GM21786 (cell line): ENCODE results near the gene CHST15.

Source experiments
- ATAC-seq: cut with Tn5 transposase; IDR thresholded peaks from one replicate; pipeline ENCODE4 v1.9.1; 2021; ENCODE audit not compliant: unreplicated experiment

The CHST15 gene

GRCh38 chr10:124066781-124067714 is 26.4 kb downstream of the CHST15 start:
- no peak for ATAC-seq

DNA sequence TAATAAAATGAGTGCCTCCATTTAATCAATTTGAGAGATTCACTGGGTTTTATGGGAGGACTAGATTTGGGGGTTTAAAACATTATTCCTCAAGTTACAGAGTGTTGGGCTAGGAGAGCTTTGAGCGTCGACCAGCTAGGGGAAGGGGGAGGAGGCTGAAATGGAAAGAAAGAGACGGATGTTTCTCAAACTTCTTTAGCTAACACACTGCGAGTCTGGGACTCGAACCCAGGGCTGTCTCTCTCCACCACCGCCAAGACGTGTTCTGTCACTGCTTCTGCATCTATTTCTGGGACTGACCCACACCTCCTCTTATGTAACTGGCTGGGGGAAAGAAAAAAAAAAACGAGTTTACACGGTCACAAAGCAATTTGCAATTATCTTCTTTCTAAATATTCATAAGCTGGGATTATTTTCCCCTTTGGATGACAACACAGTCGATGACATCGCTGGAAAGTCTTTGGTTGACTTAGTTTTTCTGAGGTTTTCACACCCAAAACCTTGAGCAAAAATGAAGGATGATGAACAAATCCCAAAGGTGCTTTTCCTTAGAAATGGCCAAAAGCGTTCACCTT is 27.2 kb downstream of the CHST15 start:
- ATAC-seq, result no peak

- no peak for ATAC-seq
These were observed 27.8 kb downstream of the CHST15 start for GRCh38 chr10:124065382-124066125.

DNA sequence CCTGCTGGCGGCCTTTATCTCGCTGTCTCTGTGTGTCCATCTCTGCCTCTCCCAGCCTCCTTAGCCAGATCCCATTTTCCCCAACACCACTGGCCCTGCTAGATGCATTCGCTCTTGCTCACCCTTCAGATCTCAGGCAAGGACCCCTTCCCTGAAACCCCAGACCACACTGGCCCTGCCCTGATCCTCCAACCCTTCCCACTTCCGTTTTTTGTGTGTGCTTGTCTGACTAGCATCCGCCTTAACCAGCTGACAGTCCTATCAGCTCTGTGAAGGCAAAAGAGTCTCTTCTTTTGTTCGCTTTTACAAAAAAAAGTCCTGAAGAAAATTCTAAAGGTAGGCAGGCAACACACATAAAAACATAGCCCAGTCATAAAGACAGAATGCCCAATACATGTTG is 28.7 kb downstream of the CHST15 start:
- no peak for ATAC-seq

GRCh38 chr10:124063750-124064603 is 29.4 kb downstream of the CHST15 start:
- ATAC-seq, result peak; percentile 61

DNA sequence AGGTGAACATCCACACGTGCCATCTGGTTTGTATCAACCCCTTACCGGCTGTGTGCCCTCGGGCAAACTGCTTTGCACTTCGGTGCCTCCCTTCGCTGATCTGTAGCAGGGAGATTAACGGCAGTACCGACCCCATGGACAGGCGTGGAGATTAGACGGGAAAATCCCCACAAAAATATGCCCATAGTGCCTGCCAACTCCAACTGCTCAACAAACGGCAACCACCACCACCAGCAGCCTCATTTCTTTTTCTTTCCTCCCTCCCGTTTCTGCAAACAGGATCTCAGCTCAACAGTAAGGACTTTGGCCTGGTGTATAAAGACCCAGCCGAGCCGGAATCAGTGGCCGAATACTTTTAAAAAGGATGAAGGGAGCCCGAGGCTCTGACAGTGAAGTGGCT is 31.0 kb downstream of the CHST15 start:
- ATAC-seq, result no peak

- ATAC-seq, result no peak
These were observed 32.4 kb downstream of the CHST15 start for GRCh38 chr10:124061030-124061429.

DNA sequence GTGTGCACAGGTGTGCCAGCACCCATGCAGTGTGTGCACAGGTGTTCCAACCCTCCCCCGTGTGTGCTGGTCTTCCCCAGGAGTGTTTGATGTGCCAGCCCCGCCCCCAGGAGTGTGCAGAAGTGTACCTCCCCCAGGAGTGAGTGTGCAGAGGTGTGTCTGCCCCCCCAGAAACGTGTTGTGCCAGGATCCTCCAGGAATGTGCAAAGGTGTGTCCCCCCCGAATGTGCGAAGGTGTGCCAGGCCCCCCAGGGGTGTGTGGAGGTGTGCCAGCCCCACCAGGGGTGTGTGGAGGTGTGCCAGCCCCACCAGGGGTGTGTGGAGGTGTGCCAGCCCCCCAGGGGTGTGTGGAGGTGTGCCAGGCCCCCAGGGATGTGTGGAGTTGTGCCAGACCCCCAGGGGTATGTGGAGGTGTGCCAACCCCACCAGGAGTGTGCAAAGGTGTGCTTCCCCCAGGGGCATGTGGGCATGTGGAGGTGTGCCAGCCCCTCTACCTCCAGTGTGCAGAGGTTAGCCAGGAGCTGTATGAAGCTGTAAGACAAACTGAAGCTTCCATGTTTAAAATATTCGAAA is 33.2 kb downstream of the CHST15 start:
- no peak for ATAC-seq

- ATAC-seq, result no peak
These were observed 33.8 kb downstream of the CHST15 start for GRCh38 chr10:124059551-124059950.

- no peak for ATAC-seq
These were observed 34.9 kb downstream of the CHST15 start for GRCh38 chr10:124058346-124059003.

GRCh38 chr10:124057601-124058000 is 35.8 kb downstream of the CHST15 start:
- no peak for ATAC-seq

- no peak for ATAC-seq
These were observed 36.9 kb downstream of the CHST15 start for GRCh38 chr10:124056337-124056980.

GRCh38 chr10:124053971-124054370 is 39.4 kb downstream of the CHST15 start:
- no peak for ATAC-seq

DNA sequence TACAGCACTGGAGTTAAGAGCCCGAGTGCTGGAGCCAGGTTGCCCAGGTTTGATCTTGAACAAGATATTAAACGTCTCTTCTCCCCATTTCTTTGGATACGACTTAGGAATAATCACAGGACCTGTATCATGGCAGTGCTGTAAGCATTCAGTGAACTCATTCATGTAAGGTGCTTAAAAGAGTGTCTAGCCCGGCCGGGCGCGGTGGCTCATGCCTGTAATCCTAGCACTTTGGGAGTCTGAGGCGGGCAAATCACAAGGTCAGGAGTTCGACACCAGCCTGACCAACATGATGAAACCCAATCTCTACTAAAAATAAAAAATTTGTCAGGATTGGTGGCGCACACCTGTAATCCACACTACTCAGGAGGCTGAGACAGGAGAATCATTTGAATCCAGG is 40.8 kb downstream of the CHST15 start:
- ATAC-seq, result no peak

GRCh38 chr10:124050021-124051015 is 43.1 kb downstream of the CHST15 start:
- no peak for ATAC-seq

DNA sequence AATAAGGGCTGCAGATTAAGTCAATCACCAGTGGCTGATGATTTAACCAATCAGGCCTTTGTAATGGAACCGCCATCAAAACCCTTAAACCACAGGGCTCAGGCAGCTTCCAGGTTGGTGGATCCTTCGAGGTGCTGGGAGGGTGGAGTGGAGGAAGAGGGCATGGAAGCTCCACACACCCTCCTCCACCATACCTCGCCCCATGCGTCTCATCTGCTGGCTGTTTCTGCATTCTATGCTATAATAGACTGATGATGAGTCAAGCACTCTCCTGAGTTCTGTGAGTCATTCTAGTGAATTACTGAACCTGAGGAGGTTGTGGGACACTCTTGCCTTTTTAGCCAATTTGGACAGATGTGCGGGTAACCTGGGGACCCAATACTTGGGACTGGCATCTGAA is 43.9 kb downstream of the CHST15 start:
- no peak for ATAC-seq

DNA sequence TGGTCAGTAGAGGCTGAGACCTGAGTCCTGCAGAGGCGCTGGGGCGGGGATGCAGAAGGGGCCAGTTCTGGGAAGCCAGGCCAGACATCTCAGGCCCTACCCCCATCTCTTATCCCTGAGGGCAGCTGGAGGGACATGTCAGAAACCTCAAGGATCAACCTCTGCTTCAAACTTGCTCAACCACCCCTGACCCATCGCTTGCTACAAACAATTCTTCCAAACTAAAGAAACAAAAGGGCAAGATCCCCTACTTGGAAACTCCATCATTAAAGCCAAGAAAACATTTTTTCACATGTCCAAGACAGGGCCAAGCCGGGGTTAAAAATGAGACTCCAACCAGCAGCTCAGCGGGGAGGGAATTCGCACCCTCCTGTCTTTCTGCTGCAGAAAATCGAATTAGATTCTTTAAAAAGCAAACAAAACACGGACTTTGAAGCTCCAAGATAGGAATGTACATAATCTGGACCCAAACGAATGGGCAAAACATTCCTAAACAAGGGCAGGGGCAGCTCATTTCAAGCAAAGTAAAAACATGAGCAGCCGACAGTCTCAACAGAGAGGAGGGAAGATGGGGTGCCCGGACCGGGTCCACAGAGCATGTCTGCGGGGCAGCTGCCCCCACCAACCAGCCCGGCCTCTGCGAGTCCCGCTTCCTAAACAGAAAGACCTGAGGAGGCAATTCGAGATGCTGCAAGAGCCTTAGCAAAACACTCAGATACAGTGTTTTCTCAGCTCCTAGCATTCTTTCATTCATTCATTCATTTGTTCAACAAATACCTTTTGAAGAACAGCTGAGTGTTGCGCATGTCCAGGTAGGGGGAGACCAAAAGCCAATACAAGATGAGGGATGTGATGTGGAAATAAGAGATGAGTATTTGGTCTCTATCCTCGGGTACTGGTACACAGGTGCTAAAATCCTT is 44.8 kb downstream of the CHST15 start:
- no peak for ATAC-seq
